ENCODE measurements around the gene SMAD6.

The SMAD6 gene

GRCh38 chr15:66729331-66729951, 27.4 kb downstream of the SMAD6 start:
- no peaks in the 10 kb centered on the region for H3K79me2 ChIP-seq (ENCODE audit: insufficient read depth, low read depth)
- H3K4me3 ChIP-seq (IDR thresholded peaks at IDR 0.05; ENCODE audit: insufficient read depth, low read depth, low read length) = no peak overlapping the region
- H3K36me3 ChIP-seq (ENCODE audit: insufficient read depth) = no peaks in the 10 kb centered on the region
- H3K4me2 ChIP-seq = no peak overlapping the region
- no peaks in the 10 kb centered on the region for H3K4me1 ChIP-seq (ENCODE audit: low read depth, poor library complexity, severe bottlenecking)
- no peaks in the 10 kb centered on the region for H4K20me1 ChIP-seq (ENCODE audit: insufficient read depth)
- no peaks in the 10 kb centered on the region for H3K27me3 ChIP-seq (ENCODE audit: insufficient read depth, low read depth)
- H3K9ac ChIP-seq = no peak overlapping the region
- H2AFZ ChIP-seq (ENCODE audit: low read depth) = no peak overlapping the region
- H3K27ac ChIP-seq = no peak overlapping the region
- TF ChIP-seq CTCF (conservative IDR thresholded peaks at IDR 0.05; ENCODE audit: low read depth, low read length) = no peak

GRCh38 chr15:66730168-66731021, 28.4 kb downstream of the SMAD6 start:
- Histone ChIP-seq H3K27ac (no peak overlapping the region), H4K20me1 (ENCODE audit: insufficient read depth) (no peaks in the 10 kb centered on the region), H3K27me3 (ENCODE audit: insufficient read depth, low read depth) (no peaks in the 10 kb centered on the region), H3K36me3 (ENCODE audit: insufficient read depth) (no peaks in the 10 kb centered on the region), H2AFZ (ENCODE audit: low read depth) (no peak overlapping the region), H3K4me2 (no peak overlapping the region), H3K9ac (no peak overlapping the region), H3K79me2 (ENCODE audit: insufficient read depth, low read depth) (no peaks in the 10 kb centered on the region), H3K4me1 (ENCODE audit: low read depth, poor library complexity, severe bottlenecking) (no peaks in the 10 kb centered on the region), H3K4me3 (IDR thresholded peaks at IDR 0.05; ENCODE audit: insufficient read depth, low read depth, low read length) (no peak overlapping the region)
- no peak for TF ChIP-seq CTCF (conservative IDR thresholded peaks at IDR 0.05; ENCODE audit: low read depth, low read length)

GRCh38 chr15:66733976-66734375, 31.9 kb downstream of the SMAD6 start:
- no peak for TF ChIP-seq CTCF (conservative IDR thresholded peaks at IDR 0.05; ENCODE audit: low read depth, low read length)
- no peak overlapping the region for H3K27ac ChIP-seq
- H3K4me3 ChIP-seq (IDR thresholded peaks at IDR 0.05; ENCODE audit: insufficient read depth, low read depth, low read length) = no peak overlapping the region
- no peaks in the 10 kb centered on the region for H3K79me2 ChIP-seq (ENCODE audit: insufficient read depth, low read depth)
- no peaks in the 10 kb centered on the region for H3K36me3 ChIP-seq (ENCODE audit: insufficient read depth)
- no peaks in the 10 kb centered on the region for H3K27me3 ChIP-seq (ENCODE audit: insufficient read depth, low read depth)
- no peak overlapping the region for H3K4me2 ChIP-seq
- no peaks in the 10 kb centered on the region for H4K20me1 ChIP-seq (ENCODE audit: insufficient read depth)
- no peak overlapping the region for H2AFZ ChIP-seq (ENCODE audit: low read depth)
- no peak overlapping the region for H3K9ac ChIP-seq
- H3K4me1 ChIP-seq (ENCODE audit: low read depth, poor library complexity, severe bottlenecking) = no peaks in the 10 kb centered on the region

- Histone ChIP-seq H3K9ac (no peak overlapping the region), H2AFZ (ENCODE audit: low read depth) (no peak overlapping the region), H3K27ac (no peak overlapping the region), H3K36me3 (ENCODE audit: insufficient read depth) (no peaks in the 10 kb centered on the region), H3K27me3 (ENCODE audit: insufficient read depth, low read depth) (no peaks in the 10 kb centered on the region), H3K4me3 (IDR thresholded peaks at IDR 0.05; ENCODE audit: insufficient read depth, low read depth, low read length) (no peak overlapping the region), H4K20me1 (ENCODE audit: insufficient read depth) (no peaks in the 10 kb centered on the region), H3K79me2 (ENCODE audit: insufficient read depth, low read depth) (no peaks in the 10 kb centered on the region), H3K4me1 (ENCODE audit: low read depth, poor library complexity, severe bottlenecking) (no peaks in the 10 kb centered on the region), H3K4me2 (no peak overlapping the region)
- no peak for TF ChIP-seq CTCF (conservative IDR thresholded peaks at IDR 0.05; ENCODE audit: low read depth, low read length)
These were observed 33.2 kb downstream of the SMAD6 start for GRCh38 chr15:66734961-66735908.

All from KMS-11 (cell line).